ENCODE measurements around the gene KNOP1. TPM values are rescaled to one million over a fixed set of nuclear protein-coding genes. Genes with fewer than 3 reads are reported as not detected.

Gene KNOP1
- polyA plus RNA-seq, 3 donors = 1.5 to 2.8 (median 2.4) TPM

- Mint-ChIP-seq H3K4me1 (peaks cover 22% of the 10 kb centered on the region), H3K4me3 (no peak overlapping the region), H3K27ac (peak overlapping the region in 1 of 7 donors; percentile 57), H3K9me3 (no peaks in the 10 kb centered on the region), H3K27me3 (ENCODE audit: low read depth in 3 of 3) (peaks cover 0 to 3% (median 0%) of the 10 kb centered on the region in 3 donors), H3K36me3 (peaks cover 21 to 27% of the 10 kb centered on the region in 2 donors)
- H3K27me3 ChIP-seq (ENCODE audit: control insufficient read depth in 2 of 2, insufficient read depth in 2 of 2, low read length in 2 of 2) = no peaks in the 10 kb centered on the region
- H2AFZ ChIP-seq (ENCODE audit: insufficient read depth, low read depth, low read length, poor library complexity, severe bottlenecking) = no peak overlapping the region
- H3K4me1 ChIP-seq (ENCODE audit: control insufficient read depth in 1 of 2, insufficient read depth in 2 of 2, low read length in 2 of 2) = peaks cover 14 to 21% of the 10 kb centered on the region in 2 donors
- H4K20me1 ChIP-seq (ENCODE audit: insufficient read depth, low read length) = no peaks in the 10 kb centered on the region
- 80% methylated on average over 1 of the region's 1 CpG for WGBS (ENCODE audit: insufficient coverage)
- H3K4me2 ChIP-seq (replicated peaks; ENCODE audit: extremely low read depth, low read length, poor library complexity, severe bottlenecking) = no peak overlapping the region
- H3K36me3 ChIP-seq (replicated peaks in 1 of 2; ENCODE audit: control insufficient read depth in 1 of 2, insufficient read depth in 2 of 2, low read length in 2 of 2) = peaks cover 13 to 22% of the 10 kb centered on the region in 2 donors
- H3K9me3 ChIP-seq (replicated peaks in 1 of 2; ENCODE audit: control insufficient read depth in 1 of 2, insufficient read depth in 1 of 2, low read length in 2 of 2) = no peaks in the 10 kb centered on the region
- TF ChIP-seq CTCF (IDR thresholded peaks at IDR 0.05) = no peak
- peaks cover 7% of the 10 kb centered on the region for H3K79me2 ChIP-seq (ENCODE audit: insufficient read depth, low read length)
- no peak for DNase-seq
- no peak overlapping the region for H3K9ac ChIP-seq (ENCODE audit: insufficient read depth, low read length, poor library complexity, severe bottlenecking)
- intact Hi-C loops (cut with micrococcal nuclease) = loop anchor here in 1 of 2 donors (5.0 to 10.0 kb wide), 2 partner anchors 159 to 651 kb away; partner anchors contain the start of genes COQ7 and VPS35L
- no peak overlapping the region for H3K27ac ChIP-seq (ENCODE audit: low read depth in 1 of 2, low read length in 2 of 2)
- no peak overlapping the region for H3K4me3 ChIP-seq (replicated peaks in 1 of 3; ENCODE audit: low read depth in 2 of 3, low read length in 3 of 3)
Observed at GRCh38 chr16:19716183-19716582, 1.8 kb downstream of the KNOP1 start.

- Histone ChIP-seq H3K9me3 (replicated peaks in 1 of 2; ENCODE audit: control insufficient read depth in 1 of 2, insufficient read depth in 1 of 2, low read length in 2 of 2) (no peaks in the 10 kb centered on the region), H3K79me2 (ENCODE audit: insufficient read depth, low read length) (peaks cover 7% of the 10 kb centered on the region), H3K9ac (ENCODE audit: insufficient read depth, low read length, poor library complexity, severe bottlenecking) (no peak overlapping the region), H3K27ac (ENCODE audit: low read depth in 1 of 2, low read length in 2 of 2) (no peak overlapping the region), H3K36me3 (replicated peaks in 1 of 2; ENCODE audit: control insufficient read depth in 1 of 2, insufficient read depth in 2 of 2, low read length in 2 of 2) (peaks cover 13 to 24% of the 10 kb centered on the region in 2 donors), H2AFZ (ENCODE audit: insufficient read depth, low read depth, low read length, poor library complexity, severe bottlenecking) (no peak overlapping the region), H3K4me1 (ENCODE audit: control insufficient read depth in 1 of 2, insufficient read depth in 2 of 2, low read length in 2 of 2) (peaks cover 14 to 21% of the 10 kb centered on the region in 2 donors), H3K4me2 (replicated peaks; ENCODE audit: extremely low read depth, low read length, poor library complexity, severe bottlenecking) (no peak overlapping the region), H3K4me3 (replicated peaks in 1 of 3; ENCODE audit: low read depth in 2 of 3, low read length in 3 of 3) (no peak overlapping the region), H3K27me3 (ENCODE audit: control insufficient read depth in 2 of 2, insufficient read depth in 2 of 2, low read length in 2 of 2) (no peaks in the 10 kb centered on the region), H4K20me1 (ENCODE audit: insufficient read depth, low read length) (no peaks in the 10 kb centered on the region)
- Mint-ChIP-seq H3K36me3 (peaks cover 25 to 27% of the 10 kb centered on the region in 2 donors), H3K4me1 (peaks cover 21% of the 10 kb centered on the region), H3K9me3 (no peaks in the 10 kb centered on the region), H3K27me3 (ENCODE audit: low read depth in 3 of 3) (peaks cover 0 to under 1% (median 0%) of the 10 kb centered on the region in 3 donors), H3K4me3 (no peak overlapping the region), H3K27ac (no peak overlapping the region)
- no peak for DNase-seq
- WGBS (ENCODE audit: insufficient coverage) = 97% methylated on average over 5 of the region's 5 CpGs
- intact Hi-C loops (cut with micrococcal nuclease) = loop anchor here in 1 of 2 donors (5.0 to 10.0 kb wide), 2 partner anchors 158 to 651 kb away; partner anchors contain the start of genes COQ7 and VPS35L
- TF ChIP-seq CTCF (IDR thresholded peaks at IDR 0.05) = no peak
Observed at GRCh38 chr16:19715566-19715965, 2.5 kb downstream of the KNOP1 start.
